Adipocyte (in vitro differentiated cells): ENCODE data around the gene STRN3.
"Not testable (repeated sequence)": the region's sequence is repeated elsewhere in the genome, so short reads cannot be mapped to it uniquely, and the experiment has no call there.

ENCODE experiments used
- DNase-seq: peaks from one replicate; pipeline ENCODE4 v3.0.0-alpha.2; 2015; ENCODE audit warnings: low read depth
- H3K27me3 ChIP-seq: replicated peaks from 2 replicates; pipeline ENCODE4 v1.7.0; 2013; ENCODE audit warnings: mild to moderate bottlenecking, low read length, moderate library complexity; ENCODE audit not compliant: control insufficient read depth, insufficient read depth
- H3K36me3 ChIP-seq: 2 replicates; pipeline ENCODE4 v1.7.0; 2013; ENCODE audit warnings: low read length, mild to moderate bottlenecking, moderate library complexity; ENCODE audit not compliant: control insufficient read depth, insufficient read depth, severe bottlenecking
- H3K4me1 ChIP-seq: 2 replicates; pipeline ENCODE4 v1.7.0; 2013; ENCODE audit warnings: mild to moderate bottlenecking, low read length, moderate library complexity; ENCODE audit not compliant: control insufficient read depth, insufficient read depth
- H3K4me3 ChIP-seq: 2 replicates; pipeline ENCODE4 v1.7.0; 2013; ENCODE audit warnings: mild to moderate bottlenecking, low read length, moderate library complexity
- H3K9ac ChIP-seq: 2 replicates; pipeline ENCODE4 v1.7.0; 2013; ENCODE audit warnings: mild to moderate bottlenecking, low read length, moderate library complexity
- H3K9me3 ChIP-seq: 2 replicates; pipeline ENCODE4 v1.7.0; 2013; ENCODE audit warnings: mild to moderate bottlenecking, low read length, moderate library complexity; ENCODE audit not compliant: control insufficient read depth

Gene STRN3

DNA sequence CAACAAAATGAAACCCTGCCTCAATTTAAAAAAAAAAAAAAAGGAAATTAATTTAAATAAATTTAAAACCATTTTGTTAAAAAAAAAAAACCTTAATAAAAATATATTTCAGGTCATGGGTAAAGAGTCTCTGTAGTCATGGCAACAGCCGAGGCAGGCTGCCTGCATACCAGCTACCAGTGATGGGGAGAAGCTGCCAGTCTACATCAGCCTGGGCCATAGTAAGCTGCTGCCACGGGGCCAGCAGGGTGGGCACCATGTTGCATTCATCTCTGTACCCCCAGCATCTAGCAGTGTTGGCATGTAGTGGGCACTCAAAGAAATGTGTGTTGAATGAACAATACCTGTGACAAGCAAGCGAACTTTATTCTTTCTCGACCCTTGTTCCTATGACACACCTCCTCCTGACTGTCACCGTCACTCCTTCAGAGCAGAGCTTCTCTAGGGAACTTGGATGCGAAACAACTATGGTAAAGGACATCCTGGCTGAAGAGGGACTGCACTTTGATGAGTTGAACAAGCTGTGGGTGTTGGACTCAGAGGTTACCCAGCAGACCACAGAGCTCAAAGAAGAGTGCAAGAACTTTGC lies 8.0 kb downstream of the STRN3 start:
- H3K9me3 ChIP-seq = no peaks in the 10 kb centered on the region
- H3K27me3 ChIP-seq = no peaks in the 10 kb centered on the region
- no peak for DNase-seq
- peaks cover 24% of the 10 kb centered on the region for H3K36me3 ChIP-seq
- H3K9ac ChIP-seq = no peak overlapping the region
- H3K4me3 ChIP-seq = no peak overlapping the region
- H3K4me1 ChIP-seq = peaks cover 18% of the 10 kb centered on the region

DNA sequence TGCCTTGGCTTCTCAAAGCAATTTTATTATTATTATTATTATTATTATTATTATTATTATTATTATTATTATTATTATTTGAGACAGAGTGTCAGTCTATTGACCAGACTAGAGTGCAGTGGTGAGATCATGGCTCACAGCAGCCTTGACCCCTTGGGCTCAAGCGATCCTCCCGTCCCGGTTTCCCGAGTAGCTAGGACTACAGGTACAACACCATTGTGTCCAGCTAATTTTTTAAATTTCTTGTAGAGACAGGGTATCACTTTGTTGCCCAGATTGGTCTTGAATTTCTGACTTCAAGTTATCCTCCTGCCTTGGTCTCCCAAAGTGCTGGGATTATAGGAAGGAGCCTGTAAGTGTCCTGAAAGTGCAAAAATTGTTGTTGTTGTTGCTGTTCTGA lies 12.3 kb downstream of the STRN3 start:
- Histone ChIP-seq H3K36me3 (peaks cover 14% of the 10 kb centered on the region), H3K9ac (no peak overlapping the region), H3K4me1 (peaks cover 7% of the 10 kb centered on the region), H3K9me3 (no peaks in the 10 kb centered on the region), H3K4me3 (no peak overlapping the region), H3K27me3 (no peaks in the 10 kb centered on the region)
- DNase-seq = no peak

DNA sequence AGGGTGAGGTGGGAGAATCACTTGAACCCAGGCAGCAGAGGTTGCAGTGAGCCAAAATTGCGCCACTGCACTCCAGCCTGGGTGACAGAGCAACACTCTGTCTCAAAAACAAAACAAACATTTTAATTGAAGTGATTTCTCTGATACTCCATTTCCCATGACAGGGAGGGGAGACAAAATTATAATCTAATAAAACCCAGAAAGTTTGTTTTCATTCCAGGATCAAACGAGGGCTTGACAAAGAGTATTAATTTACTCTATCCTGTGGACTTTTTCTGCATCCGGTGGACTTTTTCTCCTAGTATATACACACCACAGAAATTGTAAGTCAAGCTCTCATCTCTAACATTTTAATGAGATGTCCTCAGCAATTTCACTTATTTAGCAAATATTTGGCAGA lies 15.2 kb downstream of the STRN3 start:
- H3K36me3 ChIP-seq = peaks cover 18% of the 10 kb centered on the region

DNA sequence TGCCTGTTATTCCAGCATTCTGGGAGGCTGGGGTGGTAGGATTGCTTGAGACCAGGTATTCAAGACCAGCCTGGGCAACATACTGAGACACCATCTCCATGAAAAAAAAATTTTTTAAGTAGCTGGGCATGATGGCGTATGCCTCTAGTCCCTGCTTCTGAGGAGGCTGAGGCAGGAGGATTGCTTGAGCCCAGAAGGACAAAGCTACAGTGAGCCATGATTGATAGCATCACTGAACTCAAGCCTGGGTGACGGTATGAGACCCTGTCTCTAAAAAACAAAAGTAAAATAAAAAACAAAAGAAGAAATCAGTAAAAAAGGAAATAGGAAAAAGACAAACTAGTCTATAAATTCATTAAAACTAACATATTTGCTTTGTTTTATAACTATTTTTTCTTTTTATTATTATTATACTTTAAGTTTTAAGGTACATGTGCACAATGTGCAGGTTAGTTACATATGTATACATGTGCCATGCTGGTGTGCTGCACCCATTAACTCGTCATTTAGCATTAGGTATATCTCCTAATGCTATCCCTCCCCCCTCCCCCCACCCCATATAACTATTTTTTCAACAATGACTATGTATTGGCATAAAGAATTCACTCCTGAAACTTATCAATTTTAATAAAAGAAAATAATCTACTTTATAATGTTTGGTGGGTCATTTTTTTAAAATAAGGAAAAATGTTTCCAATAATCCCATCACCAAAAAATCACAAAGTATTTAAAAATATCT lies 16.2 kb downstream of the STRN3 start:
- no peak overlapping the region for H3K4me3 ChIP-seq

More for the DNA sequence above, 15.2 kb downstream of the STRN3 start:
- peaks cover 3% of the 10 kb centered on the region for H3K4me1 ChIP-seq
- no peak overlapping the region for H3K4me3 ChIP-seq
- no peaks in the 10 kb centered on the region for H3K27me3 ChIP-seq
- no peak for DNase-seq
- no peak overlapping the region for H3K9ac ChIP-seq
- H3K9me3 ChIP-seq = no peaks in the 10 kb centered on the region

DNA sequence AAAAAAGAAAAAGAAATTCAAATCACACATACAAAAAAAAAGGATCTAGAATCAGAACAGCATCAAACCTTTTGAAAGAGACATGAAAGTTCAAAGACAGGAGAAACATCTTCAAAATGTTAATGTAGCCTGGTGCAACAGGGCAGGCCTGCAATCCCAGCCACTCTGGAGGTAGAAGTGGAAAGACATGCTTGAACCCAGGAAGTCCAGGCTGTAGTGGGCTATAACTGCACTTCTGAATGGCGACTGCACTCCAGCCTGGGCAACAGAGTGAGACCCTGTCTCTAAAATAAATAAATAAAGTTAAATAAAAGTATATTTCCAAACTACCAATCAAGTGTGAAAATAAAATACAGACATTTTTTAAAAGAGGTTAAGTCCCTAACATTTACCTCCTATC lies 19.5 kb downstream of the STRN3 start:
- peaks cover 25% of the 10 kb centered on the region for H3K36me3 ChIP-seq
- H3K4me1 ChIP-seq = peaks cover 3% of the 10 kb centered on the region
- H3K4me3 ChIP-seq = no peak overlapping the region
- DNase-seq = no peak
- no peaks in the 10 kb centered on the region for H3K27me3 ChIP-seq
- H3K9ac ChIP-seq = no peak overlapping the region
- H3K9me3 ChIP-seq = no peaks in the 10 kb centered on the region

More for the DNA sequence above, 16.2 kb downstream of the STRN3 start:
- DNase-seq = no peak
- Histone ChIP-seq H3K9me3 (no peaks in the 10 kb centered on the region), H3K4me1 (peaks cover 3% of the 10 kb centered on the region), H3K9ac (no peak overlapping the region), H3K36me3 (peaks cover 23% of the 10 kb centered on the region), H3K27me3 (no peaks in the 10 kb centered on the region)

- not testable (repeated sequence) for H3K4me3 ChIP-seq, H3K9ac ChIP-seq, H3K9me3 ChIP-seq, DNase-seq, H3K27me3 ChIP-seq, H3K4me1 ChIP-seq
- H3K36me3 ChIP-seq = peaks cover 30% of the 10 kb centered on the region
These were observed 22.2 kb downstream of the STRN3 start for GRCh38 chr14:31004007-31004406.

DNA sequence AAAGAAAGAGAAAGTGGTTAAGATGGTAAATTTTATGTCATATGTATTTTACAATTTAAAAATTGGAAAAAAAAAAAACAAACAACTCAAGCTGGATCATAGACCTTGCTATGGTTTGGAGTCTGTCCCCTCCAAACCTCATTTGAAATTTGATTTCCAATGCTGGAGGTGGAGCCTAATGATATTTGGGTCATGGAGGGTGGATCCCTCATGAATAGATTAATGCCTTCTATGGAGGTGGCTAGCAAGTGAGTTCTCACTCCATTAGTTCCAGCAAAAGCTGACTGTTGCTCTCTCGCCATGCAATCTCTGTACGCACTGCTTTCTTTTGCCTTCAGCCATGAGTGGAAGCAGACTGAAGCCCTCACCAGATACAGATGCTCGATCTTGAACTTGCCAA lies 22.9 kb downstream of the STRN3 start:
- no peak overlapping the region for H3K9ac ChIP-seq
- H3K36me3 ChIP-seq = peaks cover 27% of the 10 kb centered on the region
- H3K4me3 ChIP-seq = no peak overlapping the region
- H3K27me3 ChIP-seq = no peaks in the 10 kb centered on the region
- no peaks in the 10 kb centered on the region for H3K9me3 ChIP-seq
- H3K4me1 ChIP-seq = no peaks in the 10 kb centered on the region
- DNase-seq = no peak

- Histone ChIP-seq H3K9me3 (no peaks in the 10 kb centered on the region), H3K36me3 (peaks cover 27% of the 10 kb centered on the region), H3K27me3 (no peaks in the 10 kb centered on the region), H3K4me1 (no peaks in the 10 kb centered on the region), H3K9ac (no peak overlapping the region), H3K4me3 (no peak overlapping the region)
- no peak for DNase-seq
These were observed 24.9 kb downstream of the STRN3 start for GRCh38 chr14:31001339-31001658.

- Histone ChIP-seq H3K9me3 (no peaks in the 10 kb centered on the region), H3K4me1 (peaks cover 3% of the 10 kb centered on the region), H3K27me3 (no peaks in the 10 kb centered on the region), H3K36me3 (peaks cover 27% of the 10 kb centered on the region), H3K9ac (no peak overlapping the region), H3K4me3 (no peak overlapping the region)
- no peak for DNase-seq
These were observed 25.4 kb downstream of the STRN3 start for GRCh38 chr14:31000629-31001338.

GRCh38 chr14:30999038-30999773 lies 27.0 kb downstream of the STRN3 start:
- no peak for DNase-seq
- H3K27me3 ChIP-seq = no peaks in the 10 kb centered on the region
- H3K4me3 ChIP-seq = no peak overlapping the region
- no peaks in the 10 kb centered on the region for H3K9me3 ChIP-seq
- H3K9ac ChIP-seq = no peak overlapping the region
- H3K4me1 ChIP-seq = peaks cover 19% of the 10 kb centered on the region
- H3K36me3 ChIP-seq = peaks cover 19% of the 10 kb centered on the region

DNA sequence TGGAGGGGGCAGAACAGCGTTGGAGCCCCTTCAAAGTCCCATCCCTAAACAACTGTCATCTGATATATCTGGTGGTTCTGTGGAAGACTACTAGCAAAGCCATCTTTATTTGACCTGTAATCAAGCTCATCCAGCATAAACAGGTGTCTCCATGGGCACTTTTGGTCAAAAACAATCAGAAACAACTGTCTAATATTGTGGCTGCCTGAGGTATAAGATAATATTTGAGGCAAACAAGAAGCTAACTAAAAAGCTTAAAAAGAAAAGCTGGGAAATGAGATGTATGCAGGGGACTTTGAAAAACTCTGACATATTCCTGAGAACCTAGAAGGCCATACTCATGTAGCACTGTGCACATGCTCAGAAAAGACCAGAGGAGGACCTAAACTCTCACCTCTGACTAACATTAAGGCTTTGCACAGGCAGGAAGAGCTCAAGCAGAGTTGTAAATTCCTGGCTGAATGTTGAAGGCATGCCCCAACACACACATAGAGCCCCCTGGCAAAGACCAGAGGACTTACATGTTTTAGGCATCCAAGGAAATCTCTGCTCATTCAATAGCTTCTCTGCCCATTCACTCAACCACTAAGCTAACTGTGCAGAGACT lies 28.0 kb downstream of the STRN3 start:
- Histone ChIP-seq H3K36me3 (peaks cover 16% of the 10 kb centered on the region), H3K9me3 (no peaks in the 10 kb centered on the region), H3K27me3 (no peaks in the 10 kb centered on the region), H3K4me1 (peaks cover 22% of the 10 kb centered on the region), H3K4me3 (no peak overlapping the region), H3K9ac (no peak overlapping the region)
- no peak for DNase-seq
